Measurements from ENCODE around the gene CPNE4.

The CPNE4 gene

GRCh38 chr3:131669600-131669999 is 365.2 kb downstream of the CPNE4 start:
- DNase-seq, result no peak

GRCh38 chr3:131658771-131659170 is 376.0 kb downstream of the CPNE4 start:
- no peak for DNase-seq

- no peak for DNase-seq
Observed at GRCh38 chr3:131658115-131658514, 376.7 kb downstream of the CPNE4 start.

- DNase-seq, result no peak
Observed at GRCh38 chr3:131655070-131655690, 379.6 kb downstream of the CPNE4 start.

- DNase-seq, result no peak
Observed at GRCh38 chr3:131645638-131646037, 389.2 kb downstream of the CPNE4 start.

GRCh38 chr3:131636266-131636775 is 398.5 kb downstream of the CPNE4 start:
- no peak for DNase-seq

GRCh38 chr3:131630807-131631206 is 404.0 kb downstream of the CPNE4 start:
- no peak for DNase-seq

GRCh38 chr3:131630097-131630496 is 404.7 kb downstream of the CPNE4 start:
- DNase-seq, result no peak

GRCh38 chr3:131623431-131623830 is 411.4 kb downstream of the CPNE4 start:
- DNase-seq, result no peak

- no peak for DNase-seq
Observed at GRCh38 chr3:131622726-131623125, 412.1 kb downstream of the CPNE4 start.

- no peak for DNase-seq
Observed at GRCh38 chr3:131620977-131621376, 413.8 kb downstream of the CPNE4 start.

GRCh38 chr3:131619821-131620220 is 415.0 kb downstream of the CPNE4 start:
- no peak for DNase-seq

- DNase-seq, result no peak
Observed at GRCh38 chr3:131616719-131617118, 418.1 kb downstream of the CPNE4 start.

- DNase-seq, result no peak
Observed at GRCh38 chr3:131612745-131613144, 422.1 kb downstream of the CPNE4 start.

- DNase-seq, result no peak
Observed at GRCh38 chr3:131610174-131610573, 424.6 kb downstream of the CPNE4 start.

GRCh38 chr3:131608741-131609140 is 426.1 kb downstream of the CPNE4 start:
- no peak for DNase-seq

- no peak for DNase-seq
Observed at GRCh38 chr3:131608296-131608695, 426.5 kb downstream of the CPNE4 start.

- no peak for DNase-seq
Observed at GRCh38 chr3:131605916-131606315, 428.9 kb downstream of the CPNE4 start.

GRCh38 chr3:131602011-131602779 is 432.6 kb downstream of the CPNE4 start:
- DNase-seq, result no peak

GRCh38 chr3:131597816-131598215 is 437.0 kb downstream of the CPNE4 start:
- DNase-seq, result no peak

- no peak for DNase-seq
Observed at GRCh38 chr3:131596884-131597283, 437.9 kb downstream of the CPNE4 start.

GRCh38 chr3:131591394-131592014 is 443.3 kb downstream of the CPNE4 start:
- no peak for DNase-seq

- no peak for DNase-seq
Observed at GRCh38 chr3:131586277-131586676, 448.5 kb downstream of the CPNE4 start.

- DNase-seq, result no peak
Observed at GRCh38 chr3:131582438-131582837, 452.4 kb downstream of the CPNE4 start.

All from effector CD8-positive, alpha-beta T cell (primary cell).